SK-N-SH treated with all-trans-retinoic acid at 6 μM for 48 hours (cell line): ENCODE measurements around the gene CALML5.

Source experiments
- ATAC-seq: fragments of 200-7000 bp; cut with Tn5 transposase; 3 replicates; pipeline ENCODE4 v1.9.1; 2020; ENCODE audit warnings: mild to moderate bottlenecking, moderate library complexity
- ARNTL ChIP-seq: fragments of 450-650 bp; formaldehyde crosslinking; IDR thresholded peaks from 2 replicates; pipeline ENCODE4 v1.5.0; 2020; ENCODE audit warnings: low read depth, mild to moderate bottlenecking, moderate library complexity, borderline replicate concordance
- BACH2 ChIP-seq: fragments of 250-450 bp; sonication (Bioruptor Pico); IDR thresholded peaks from 2 replicates; pipeline ENCODE4 v1.9.0; 2021; ENCODE audit warnings: mild to moderate bottlenecking, borderline replicate concordance
- CREB5 ChIP-seq: fragments of 250-450 bp; sonication (Bioruptor Pico); IDR thresholded peaks from 2 replicates; pipeline ENCODE4 v1.5.1; 2020; ENCODE audit warnings: low read depth, mild to moderate bottlenecking, moderate library complexity
- CSRNP3 ChIP-seq: fragments of 250-450 bp; sonication (Bioruptor Pico); IDR thresholded peaks from 2 replicates; pipeline ENCODE4 v1.5.1; 2021; ENCODE audit warnings: mild to moderate bottlenecking, moderate library complexity
- ESRRG ChIP-seq: fragments of 250-450 bp; sonication (Bioruptor Pico); IDR thresholded peaks from 2 replicates; pipeline ENCODE4 v1.6.1; 2021; ENCODE audit warnings: mild to moderate bottlenecking
- GLIS3 ChIP-seq: fragments of 250-450 bp; sonication (Bioruptor Pico); IDR thresholded peaks from 2 replicates; pipeline ENCODE4 v1.5.0; 2020; ENCODE audit warnings: mild to moderate bottlenecking, moderate library complexity
- ISL1 ChIP-seq: fragments of 250-450 bp; sonication (Bioruptor Pico); IDR thresholded peaks from 2 replicates; pipeline ENCODE4 v2.1.2; 2022; ENCODE audit warnings: mild to moderate bottlenecking, moderate library complexity
- PATZ1 ChIP-seq: fragments of 250-450 bp; sonication (Bioruptor Pico); IDR thresholded peaks from 2 replicates; pipeline ENCODE4 v1.8.0; 2020; ENCODE audit warnings: mild to moderate bottlenecking, moderate library complexity, borderline replicate concordance
- POU6F1 ChIP-seq: fragments of 250-450 bp; sonication (Bioruptor Pico); IDR thresholded peaks from 2 replicates; pipeline ENCODE4 v1.8.0; 2021; ENCODE audit warnings: low read depth, mild to moderate bottlenecking, moderate library complexity, borderline replicate concordance
- PPARA ChIP-seq: fragments of 250-450 bp; sonication (Bioruptor Pico); IDR thresholded peaks from 2 replicates; pipeline ENCODE4 v1.5.0; 2020; ENCODE audit warnings: mild to moderate bottlenecking, borderline replicate concordance
- RARB ChIP-seq: fragments of 250-450 bp; sonication (Bioruptor Pico); IDR thresholded peaks from 2 replicates; pipeline ENCODE4 v1.8.0; 2021; ENCODE audit warnings: mild to moderate bottlenecking, moderate library complexity
- SNAI2 ChIP-seq: fragments of 250-450 bp; sonication (Bioruptor Pico); IDR thresholded peaks from 2 replicates; pipeline ENCODE4 v1.5.0; 2020; ENCODE audit warnings: mild to moderate bottlenecking, moderate library complexity
- TCF4 ChIP-seq: fragments of 250-450 bp; sonication (Bioruptor Pico); IDR thresholded peaks from 2 replicates; pipeline ENCODE4 v1.8.0; 2021; ENCODE audit warnings: mild to moderate bottlenecking, moderate library complexity, borderline replicate concordance
- TOX ChIP-seq: fragments of 250-450 bp; sonication (Bioruptor Pico); IDR thresholded peaks from 2 replicates; pipeline ENCODE4 v1.8.0; 2021; ENCODE audit warnings: mild to moderate bottlenecking, moderate library complexity, borderline replicate concordance
- TSHZ2 ChIP-seq: fragments of 250-450 bp; sonication (Bioruptor Pico); IDR thresholded peaks from 2 replicates; pipeline ENCODE4 v1.5.0; 2020; ENCODE audit warnings: mild to moderate bottlenecking, moderate library complexity
- ZC3H10 ChIP-seq: fragments of 250-450 bp; sonication (Bioruptor Pico); IDR thresholded peaks from 2 replicates; pipeline ENCODE4 v1.5.1; 2021; ENCODE audit warnings: mild to moderate bottlenecking, moderate library complexity
- ZFP3 ChIP-seq: fragments of 250-450 bp; sonication (Bioruptor Pico); IDR thresholded peaks from 2 replicates; pipeline ENCODE4 v1.5.0; 2020; ENCODE audit warnings: mild to moderate bottlenecking, moderate library complexity
- ZFP30 ChIP-seq: fragments of 450-650 bp; formaldehyde crosslinking; IDR thresholded peaks from 2 replicates; pipeline ENCODE4 v1.5.0; 2022; ENCODE audit warnings: mild to moderate bottlenecking, moderate library complexity
- ZNF565 ChIP-seq: fragments of 450-650 bp; formaldehyde crosslinking; conservative IDR thresholded peaks from 2 replicates; pipeline ENCODE4 v1.5.0; 2020; ENCODE audit warnings: low read depth, mild to moderate bottlenecking, moderate library complexity
- ZNF70 ChIP-seq: fragments of 450-650 bp; formaldehyde crosslinking; IDR thresholded peaks from 2 replicates; pipeline ENCODE4 v1.5.0; 2020; ENCODE audit warnings: mild to moderate bottlenecking, moderate library complexity
- ZNF8 ChIP-seq: fragments of 450-650 bp; formaldehyde crosslinking; IDR thresholded peaks from 2 replicates; pipeline ENCODE4 v1.5.0; 2020; ENCODE audit warnings: mild to moderate bottlenecking, moderate library complexity

The CALML5 gene

GRCh38 chr10:5534880-5535856 lies 35.8 kb upstream of the CALML5 start:
- TF ChIP-seq ZNF70 (CRISPR knock-in tag) (no peak), SNAI2 (CRISPR knock-in tag) (no peak), PPARA (no peak), ZFP3 (CRISPR knock-in tag) (no peak), CREB5 (CRISPR knock-in tag) (no peak), ZNF565 (CRISPR knock-in tag) (no peak), PATZ1 (CRISPR knock-in tag) (no peak), TSHZ2 (no peak), ARNTL (CRISPR knock-in tag) (no peak), BACH2 (CRISPR knock-in tag) (no peak), ZC3H10 (CRISPR knock-in tag) (no peak), ISL1 (CRISPR knock-in tag) (no peak), RARB (no peak), CSRNP3 (CRISPR knock-in tag) (no peak), POU6F1 (CRISPR knock-in tag) (no peak), ZFP30 (CRISPR knock-in tag) (no peak), ZNF8 (CRISPR knock-in tag) (no peak), TOX (CRISPR knock-in tag) (no peak), TCF4 (CRISPR knock-in tag) (no peak), GLIS3 (CRISPR knock-in tag) (no peak)
- ATAC-seq = no peak

GRCh38 chr10:5534051-5534821 lies 34.9 kb upstream of the CALML5 start:
- no peak for ATAC-seq
- no peak for TF ChIP-seq RARB
- TF ChIP-seq ESRRG (CRISPR knock-in tag) = no peak
- no peak for TF ChIP-seq ZFP30 (CRISPR knock-in tag)
- no peak for TF ChIP-seq CSRNP3 (CRISPR knock-in tag)
